ENCODE measurements around the gene SMAP2. TPM values are rescaled to one million over a fixed set of nuclear protein-coding genes. Genes with fewer than 3 reads are reported as not detected.

The SMAP2 gene
- total RNA-seq, 1 experiment from 2014 or later, result 35.1 TPM

DNA sequence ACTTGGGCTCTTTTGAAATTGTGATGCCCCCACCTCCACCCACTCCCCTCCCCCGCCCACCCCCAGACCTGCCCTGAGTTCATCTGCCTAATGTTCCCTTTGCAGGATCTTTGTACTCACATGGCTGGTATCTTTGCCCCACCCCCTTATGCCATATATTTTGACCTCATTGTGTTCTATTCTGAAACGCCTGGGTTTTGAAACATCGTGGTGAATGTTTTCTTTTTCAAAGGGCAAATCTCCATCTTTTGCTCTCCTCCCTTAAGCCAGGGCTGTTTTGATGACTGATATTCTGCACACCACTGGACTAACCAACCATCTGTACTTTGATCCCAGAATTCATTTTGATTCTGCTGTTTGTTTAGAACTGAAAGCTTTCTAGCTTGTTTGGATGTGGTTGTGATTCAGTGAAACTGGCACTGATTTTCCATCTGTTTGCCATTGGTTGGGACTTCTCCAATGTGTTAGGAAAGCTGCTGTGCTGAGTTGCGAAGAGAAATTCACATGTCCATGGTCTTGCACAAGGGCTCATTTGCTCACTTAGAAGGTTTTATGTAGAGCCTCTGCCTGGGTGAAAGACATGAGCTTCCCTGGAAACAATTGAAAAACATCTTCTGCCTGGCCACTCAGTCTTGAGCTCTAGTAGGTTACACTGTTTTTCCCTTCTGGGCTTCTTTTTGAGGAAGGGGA is 16.5 kb downstream of the SMAP2 start:
- peak; percentile 80 for DNase-seq (ENCODE audit: low read depth)

DNA sequence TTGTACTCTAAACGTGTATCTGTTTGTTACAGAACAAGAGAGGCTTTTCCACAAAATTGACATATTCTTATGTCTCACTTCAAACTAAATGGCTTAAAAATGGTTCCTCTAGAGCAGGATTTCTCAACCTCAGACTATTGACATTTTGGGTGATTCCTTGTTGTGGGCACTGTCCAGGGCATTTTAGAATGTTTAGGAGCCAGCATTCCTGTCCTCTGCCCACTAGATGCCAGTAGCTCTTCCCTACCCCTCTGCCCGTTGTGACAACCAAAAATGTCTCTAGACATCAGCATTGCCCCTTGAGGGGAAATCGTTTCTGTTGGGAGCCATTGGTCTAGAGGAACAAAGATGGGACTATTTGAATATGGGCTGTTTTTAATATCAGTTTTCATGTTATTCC is 17.3 kb downstream of the SMAP2 start:
- no peak for DNase-seq (ENCODE audit: low read depth)

DNA sequence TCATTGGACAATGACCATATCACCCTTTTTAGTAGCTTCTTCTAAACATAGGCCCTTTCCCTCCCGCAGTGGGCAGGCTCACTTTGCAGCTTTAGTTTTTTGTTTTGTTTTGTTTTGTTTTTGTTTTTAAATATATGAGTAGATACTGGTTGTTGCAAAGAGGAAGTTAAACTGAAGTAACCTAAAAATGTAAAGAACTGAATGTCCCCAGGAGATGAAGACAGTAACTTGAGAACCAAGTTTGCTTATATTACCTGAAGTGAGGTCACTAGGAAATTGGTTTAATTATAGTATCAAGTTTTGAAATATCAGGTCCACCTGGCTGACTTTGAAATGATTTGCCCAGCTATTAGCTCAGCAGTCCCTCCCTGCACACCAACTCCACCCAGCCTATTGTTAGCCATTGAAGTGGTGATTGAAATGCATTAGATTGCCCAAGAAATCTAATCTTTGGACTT is 18.2 kb downstream of the SMAP2 start:
- no peak for DNase-seq (ENCODE audit: low read depth)

DNA sequence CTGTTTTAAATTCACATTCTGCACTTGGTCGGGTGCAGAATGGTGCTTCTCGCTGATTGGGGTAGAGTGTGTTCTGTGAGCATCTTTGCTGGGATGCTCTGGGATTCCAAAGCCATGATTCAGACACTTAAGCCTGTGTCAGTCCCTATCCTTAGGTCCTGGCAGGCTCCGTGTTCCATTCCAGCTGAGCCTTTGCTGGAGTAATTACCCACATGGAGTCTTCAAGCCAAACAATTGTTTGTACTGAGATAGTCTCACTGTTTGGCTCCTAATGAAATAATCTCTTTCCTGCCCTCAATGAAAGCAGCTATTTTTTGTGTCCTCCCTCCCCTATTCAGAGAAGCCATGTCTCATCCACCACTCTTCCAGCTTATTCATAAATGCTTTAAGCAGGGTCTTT is 18.7 kb downstream of the SMAP2 start:
- peak; percentile 76 for DNase-seq (ENCODE audit: low read depth)

DNA sequence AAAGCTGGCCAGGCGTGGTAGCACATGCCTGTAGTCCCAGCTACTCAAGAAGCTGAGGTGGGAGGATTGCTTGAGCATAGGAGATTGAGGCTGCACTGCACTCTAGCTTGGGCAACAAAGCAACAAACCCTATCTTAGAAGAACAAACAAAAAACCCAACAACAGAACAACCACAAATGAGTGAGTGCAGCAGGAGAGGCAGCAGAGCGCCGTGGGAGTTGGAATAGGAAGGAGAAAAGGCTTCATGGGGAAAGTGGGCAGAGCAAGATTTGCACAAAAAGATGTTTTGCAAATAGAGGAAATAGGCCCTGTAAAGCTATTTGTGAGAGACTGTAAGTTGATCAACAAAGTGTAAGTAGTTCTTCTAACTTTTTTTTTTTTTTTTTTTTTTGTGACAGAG is 19.6 kb downstream of the SMAP2 start:
- no peak for DNase-seq (ENCODE audit: low read depth)

DNA sequence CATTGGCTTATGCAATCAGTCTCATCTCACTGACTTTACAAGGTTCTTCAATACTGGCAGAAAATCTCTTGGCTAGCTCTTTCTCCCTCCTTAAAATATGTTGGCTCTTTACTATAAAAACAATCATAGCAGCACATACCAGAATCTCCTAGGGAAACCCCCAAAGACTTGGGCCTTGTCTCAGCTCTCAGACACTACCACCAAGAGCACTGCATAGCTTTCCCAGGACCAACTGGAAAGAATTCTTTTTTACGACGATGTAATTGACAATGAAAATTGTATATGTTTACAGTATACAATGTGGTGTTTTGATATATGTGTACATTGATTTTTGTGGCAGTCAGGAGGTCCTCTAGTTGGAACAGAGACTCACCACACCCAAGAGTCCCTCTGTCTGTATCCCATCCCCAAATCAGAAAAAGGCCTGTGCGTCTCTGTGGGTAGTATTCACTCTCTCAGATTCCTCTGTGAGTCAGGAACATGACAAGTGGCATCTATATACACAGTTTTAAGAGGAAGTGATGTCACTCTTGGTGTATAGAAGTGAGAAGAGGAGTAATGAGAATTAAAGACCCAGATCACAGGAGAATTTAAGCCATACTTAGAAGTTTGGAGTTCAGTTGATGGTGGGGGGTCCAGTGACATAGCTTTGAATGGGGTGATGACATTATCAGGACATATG is 21.1 kb downstream of the SMAP2 start:
- no peak for DNase-seq (ENCODE audit: low read depth)

DNA sequence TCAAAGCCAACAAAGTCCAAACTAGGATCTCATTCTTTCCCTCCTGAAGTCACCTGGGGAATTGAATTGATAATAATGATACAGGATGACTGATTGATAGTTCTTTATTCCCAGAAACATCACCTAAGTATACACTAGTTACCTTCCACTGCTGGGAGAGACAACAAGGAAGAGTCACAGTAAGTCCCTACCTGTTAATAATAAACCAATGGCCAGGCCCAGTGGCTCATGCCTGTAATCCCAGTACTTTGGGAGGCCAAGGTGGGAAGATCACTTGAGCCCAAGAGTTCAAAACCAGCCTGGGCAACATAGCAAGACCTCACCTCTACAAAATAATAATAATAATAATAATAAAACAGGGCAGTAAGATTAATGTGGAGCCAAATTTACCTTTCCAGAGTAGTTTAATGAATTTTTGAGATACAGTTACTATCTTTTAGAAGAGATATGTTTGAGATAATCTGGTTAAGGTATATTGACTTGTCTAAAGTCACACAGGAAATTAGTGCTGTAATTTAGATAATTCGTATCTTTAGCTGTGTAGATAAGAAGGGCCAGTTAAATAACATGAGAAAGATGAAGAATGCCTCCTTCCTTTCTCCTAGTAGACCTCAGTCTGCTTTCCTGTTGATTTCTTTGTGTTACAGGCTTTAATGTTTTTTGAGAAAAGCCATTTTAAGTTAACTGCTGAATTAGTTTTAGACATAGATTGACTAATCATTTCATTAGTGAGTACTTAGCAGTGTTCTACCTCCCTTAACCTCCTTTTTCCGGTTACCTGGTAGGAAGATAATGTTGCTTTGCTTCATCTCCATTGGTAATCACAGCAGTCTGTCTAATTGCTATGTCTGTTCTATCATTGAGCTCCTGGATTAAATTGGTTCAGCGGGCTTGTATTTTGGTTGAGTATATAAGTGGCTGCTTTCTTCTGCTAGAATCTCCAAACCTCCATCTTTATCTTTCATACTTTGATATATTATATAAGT is 22.0 kb downstream of the SMAP2 start:
- no peak for DNase-seq (ENCODE audit: low read depth)

DNA sequence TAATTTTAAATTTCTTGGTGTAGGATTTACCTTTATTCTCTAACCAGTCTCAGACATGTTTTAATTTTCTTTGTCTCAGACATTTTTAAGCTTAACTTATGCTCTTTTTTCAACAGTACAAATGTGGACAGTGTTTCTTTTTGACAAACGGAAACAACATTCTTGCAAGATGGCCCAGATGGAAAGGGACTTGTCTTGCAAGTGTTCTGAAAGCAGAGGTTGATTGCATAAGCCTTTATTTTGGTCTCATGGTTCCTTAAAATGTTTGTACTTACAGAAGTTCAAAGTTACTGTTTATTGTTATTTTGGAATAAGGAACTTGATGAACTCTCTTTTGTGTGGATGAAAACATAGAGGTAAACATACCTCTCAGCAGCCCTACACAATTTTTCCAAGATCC is 22.9 kb downstream of the SMAP2 start:
- DNase-seq (ENCODE audit: low read depth), result no peak

DNA sequence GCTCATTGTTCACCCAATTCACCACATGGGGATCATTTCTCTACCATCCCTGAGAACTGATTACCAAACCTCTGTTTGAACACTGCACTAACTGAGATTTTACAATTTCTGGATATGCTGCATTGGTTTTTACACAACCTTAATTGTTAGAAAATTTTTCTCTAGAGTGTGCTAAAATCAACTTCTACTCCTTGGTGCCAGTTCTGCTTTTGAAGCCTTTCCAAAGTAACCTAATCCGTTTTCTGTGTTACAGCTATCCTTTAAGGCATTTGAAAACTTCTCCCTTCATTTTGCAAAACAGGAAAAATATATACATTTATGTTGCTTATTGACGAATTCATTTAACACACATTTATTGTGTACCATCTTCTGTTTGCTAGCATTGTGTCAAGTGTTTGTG is 23.7 kb downstream of the SMAP2 start:
- DNase-seq (ENCODE audit: low read depth), result no peak

DNA sequence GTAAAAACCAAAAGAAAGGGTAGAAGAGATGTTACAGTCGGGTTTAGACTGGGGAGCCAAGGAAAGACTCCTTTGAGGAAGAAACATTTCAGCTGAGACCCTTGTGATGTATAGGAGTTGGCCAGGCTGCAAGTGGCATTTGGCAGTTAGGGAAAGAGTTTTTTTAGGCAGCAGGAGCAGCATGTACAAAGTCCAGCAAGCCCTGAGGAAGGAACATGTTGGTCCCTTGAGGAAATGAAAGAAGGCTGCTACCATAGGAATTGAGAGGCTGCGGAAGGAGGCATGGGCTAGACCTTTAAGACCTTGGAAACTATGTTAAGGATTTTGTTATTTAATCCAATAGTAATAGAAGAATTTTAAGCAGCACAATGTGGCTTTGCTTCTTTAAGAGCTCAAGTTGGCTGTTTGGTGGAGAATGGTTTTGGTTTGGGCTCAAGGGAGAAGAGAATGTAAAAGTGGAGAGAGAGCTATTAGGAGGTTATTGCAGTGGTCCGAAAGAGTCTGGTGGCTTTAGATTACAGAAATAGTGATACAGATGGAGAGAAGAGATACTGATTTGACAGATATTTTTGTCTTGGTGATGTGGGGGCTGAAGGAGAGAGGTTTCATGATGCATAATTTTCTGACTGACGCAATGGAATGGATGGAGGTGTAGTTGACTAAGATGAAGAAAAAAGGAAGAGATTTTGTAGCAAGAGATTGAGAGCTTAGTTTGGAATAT is 26.6 kb downstream of the SMAP2 start:
- no peak for DNase-seq (ENCODE audit: low read depth)

DNA sequence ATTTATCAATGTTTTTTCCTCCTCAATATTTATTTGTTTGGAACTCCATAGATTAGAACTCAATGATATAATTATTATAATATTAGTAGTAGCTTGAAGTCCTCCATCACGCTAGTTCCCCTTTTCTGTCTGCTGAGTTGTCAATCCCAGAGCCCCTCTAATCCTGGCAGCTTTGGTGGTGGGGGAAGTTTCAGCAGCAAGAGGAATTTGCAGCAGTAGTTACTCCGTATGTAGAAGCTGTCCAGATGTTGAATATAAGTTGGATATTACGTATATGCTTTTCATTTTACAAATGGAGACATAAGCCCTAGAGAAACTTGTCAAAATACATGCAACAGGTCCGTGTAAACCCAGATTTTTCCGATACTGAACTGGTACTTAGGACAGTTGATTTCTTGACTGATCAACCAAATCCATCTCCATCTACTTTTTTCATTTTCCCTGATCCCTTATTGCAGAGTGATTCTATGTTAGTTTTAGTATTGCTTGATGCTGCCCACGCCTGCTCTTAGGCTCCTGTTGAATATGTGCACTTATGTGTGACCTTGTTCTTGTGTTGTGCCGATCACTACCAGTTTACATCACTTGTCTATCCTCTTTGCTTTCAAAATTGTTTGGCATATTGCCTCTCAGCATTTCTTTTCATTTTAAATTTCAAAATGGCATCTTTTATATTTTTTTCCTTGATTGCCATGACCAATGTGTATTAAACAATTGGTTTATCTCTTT is 28.1 kb downstream of the SMAP2 start:
- DNase-seq (ENCODE audit: low read depth), result no peak

DNA sequence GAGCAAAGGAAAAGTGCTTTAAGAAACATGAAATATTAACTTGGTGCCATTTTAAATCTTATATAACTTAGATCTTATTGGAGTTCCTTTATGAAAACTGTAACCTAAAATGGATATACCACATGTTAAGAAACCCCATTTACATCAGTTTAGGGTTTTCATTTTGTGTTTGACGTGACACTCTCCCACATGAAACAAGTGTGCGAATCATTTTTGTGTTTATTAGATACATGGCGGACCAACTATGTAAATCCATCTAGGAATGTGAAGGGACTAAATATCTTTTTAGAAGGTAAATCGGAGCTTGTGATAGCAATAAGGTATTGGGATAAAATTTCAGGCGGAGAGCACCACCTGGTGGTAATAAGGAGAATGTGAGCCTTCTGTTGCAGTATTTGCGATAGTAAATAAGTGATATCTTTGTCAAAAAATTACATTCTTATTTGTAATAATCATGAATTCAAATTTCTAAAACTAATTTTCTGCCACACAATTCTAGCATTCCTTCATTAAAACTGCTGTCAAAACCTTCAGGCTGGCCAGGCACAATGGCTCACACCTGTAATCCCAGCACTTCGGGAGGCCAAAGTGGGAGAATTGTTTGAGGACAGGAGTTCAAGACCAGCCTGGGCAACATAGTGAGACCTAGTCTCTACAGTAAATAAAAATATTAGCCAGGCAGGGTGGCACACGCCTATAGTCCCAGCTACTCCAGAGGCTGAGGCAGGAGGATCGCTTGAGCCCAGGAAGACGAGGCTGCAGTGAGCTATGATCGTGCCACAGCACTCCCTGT is 31.3 kb downstream of the SMAP2 start:
- DNase-seq (ENCODE audit: low read depth), result peak; percentile 57

DNA sequence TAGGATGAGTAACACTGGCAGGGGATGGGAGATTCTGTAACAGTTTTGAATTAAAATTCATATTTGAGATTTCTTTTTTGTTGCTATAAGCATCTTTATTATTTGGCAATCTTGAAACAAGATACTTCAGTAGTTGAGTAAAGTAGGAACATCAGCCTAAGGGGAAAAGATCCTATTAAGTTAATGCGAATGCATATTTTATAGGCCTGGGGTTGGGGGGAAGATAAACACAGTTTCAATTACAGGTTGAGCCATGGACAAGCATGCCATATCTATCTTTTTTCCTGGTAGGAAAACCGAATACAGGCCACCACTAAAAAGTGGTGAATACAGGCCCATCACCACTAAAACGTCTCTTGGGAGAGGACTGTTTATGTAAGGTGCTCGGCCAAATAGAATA is 32.3 kb downstream of the SMAP2 start:
- DNase-seq (ENCODE audit: low read depth), result no peak

DNA sequence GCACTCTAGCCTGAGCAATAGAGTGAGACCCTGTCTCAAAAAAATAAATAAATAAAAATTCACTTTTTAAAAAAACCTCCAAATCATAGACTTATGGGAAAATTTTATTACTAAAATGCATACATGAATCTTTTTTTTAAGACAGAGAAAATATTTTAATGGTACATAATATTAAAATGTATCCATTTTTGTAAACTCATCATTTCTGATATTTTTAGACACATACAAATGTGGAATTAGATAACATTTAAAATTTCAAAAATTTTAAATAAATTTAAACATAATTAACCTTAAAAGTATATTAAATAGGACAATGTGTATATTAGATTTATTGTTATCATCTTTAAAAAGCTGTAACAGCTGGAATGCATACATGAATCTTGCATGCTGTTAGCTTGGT is 33.9 kb downstream of the SMAP2 start:
- DNase-seq (ENCODE audit: low read depth), result no peak

DNA sequence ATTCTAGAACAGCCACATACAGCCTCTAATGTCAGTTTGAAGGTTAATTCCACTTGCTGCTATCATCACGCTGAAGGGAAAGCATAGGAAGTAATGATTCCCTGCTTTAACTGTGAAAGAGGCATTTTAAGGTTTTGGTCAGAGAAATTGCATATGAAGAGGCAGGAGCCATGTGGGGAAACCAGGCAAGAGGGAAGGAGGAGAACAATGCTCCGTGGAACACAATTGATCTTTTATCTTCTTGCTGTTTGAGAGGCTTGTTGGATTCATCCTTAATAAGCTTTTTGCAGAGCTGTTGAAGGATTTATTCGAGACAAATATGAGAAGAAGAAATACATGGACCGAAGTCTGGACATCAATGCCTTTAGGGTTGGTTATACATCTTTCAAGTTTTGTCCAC is 35.9 kb downstream of the SMAP2 start:
- DNase-seq (ENCODE audit: low read depth), result no peak

DNA sequence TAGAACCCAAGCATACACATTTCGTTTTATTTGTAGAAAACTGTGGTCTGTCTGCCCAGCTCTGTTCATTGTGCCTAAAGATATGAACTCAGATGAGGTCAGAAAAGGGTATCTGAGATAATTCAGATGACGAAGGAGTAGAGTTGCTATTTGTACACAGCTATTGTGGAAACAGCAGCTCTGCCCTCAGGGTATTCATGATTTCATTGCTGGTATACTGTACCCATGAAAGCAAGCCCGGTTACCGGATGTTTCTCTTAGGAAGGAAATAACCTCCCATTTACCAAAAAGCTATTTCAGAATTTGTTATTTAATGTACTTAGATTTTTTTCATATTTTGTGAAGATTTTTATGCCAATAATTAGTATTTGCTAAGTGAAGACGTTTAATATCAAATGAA is 37.8 kb downstream of the SMAP2 start:
- no peak for DNase-seq (ENCODE audit: low read depth)

DNA sequence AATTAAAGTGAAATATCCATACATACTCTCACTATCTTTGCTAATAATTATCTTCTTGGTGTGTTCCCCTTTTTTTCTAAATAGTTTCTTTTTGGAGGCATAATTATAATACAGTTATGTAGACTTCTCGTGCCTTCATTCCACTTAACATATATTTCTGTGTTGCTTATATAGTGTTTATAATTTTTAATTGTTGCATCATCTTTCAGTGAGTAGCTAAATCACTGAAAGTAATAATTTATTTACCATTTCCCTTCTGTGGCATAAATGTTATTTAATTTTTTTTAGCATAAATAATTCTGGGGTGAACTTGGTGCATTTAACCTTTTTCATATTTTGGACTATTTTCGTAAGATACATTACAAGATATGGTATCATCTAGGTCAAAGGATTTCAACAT is 38.3 kb downstream of the SMAP2 start:
- DNase-seq (ENCODE audit: low read depth), result no peak

DNA sequence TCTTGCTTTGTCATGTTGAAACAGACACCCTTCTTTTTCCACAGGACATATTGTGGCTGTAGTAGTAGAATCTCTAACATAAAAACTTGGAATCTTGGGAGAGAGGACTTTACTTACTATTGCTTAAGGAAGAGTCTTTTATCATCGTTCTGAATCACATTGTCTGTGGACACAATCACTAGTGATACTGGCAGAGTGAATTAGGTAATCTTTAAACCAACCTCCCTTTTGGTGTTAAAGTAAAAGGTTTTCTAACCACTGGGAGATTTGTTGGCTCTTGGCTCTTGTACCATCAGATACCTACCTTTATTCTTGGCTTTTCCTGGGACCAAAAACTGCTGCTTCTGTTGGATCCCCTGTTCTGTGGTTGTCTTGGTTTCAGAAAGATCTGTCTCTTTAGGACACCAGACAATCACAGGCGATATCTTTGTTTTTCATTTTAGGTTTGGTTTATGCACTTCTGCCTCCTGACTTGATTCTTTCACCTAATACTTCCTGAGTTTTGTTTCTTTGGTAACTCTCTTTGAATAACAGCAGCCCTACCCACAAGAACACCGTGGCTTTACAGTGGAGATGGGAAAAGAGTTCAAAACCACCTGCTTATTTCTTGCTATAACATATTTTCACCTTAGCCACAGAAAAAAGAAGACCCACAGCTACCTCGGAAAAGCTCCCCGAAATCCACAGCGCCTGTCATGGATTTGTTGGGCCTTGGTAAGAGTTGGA is 40.2 kb downstream of the SMAP2 start:
- DNase-seq (ENCODE audit: low read depth), result no peak

DNA sequence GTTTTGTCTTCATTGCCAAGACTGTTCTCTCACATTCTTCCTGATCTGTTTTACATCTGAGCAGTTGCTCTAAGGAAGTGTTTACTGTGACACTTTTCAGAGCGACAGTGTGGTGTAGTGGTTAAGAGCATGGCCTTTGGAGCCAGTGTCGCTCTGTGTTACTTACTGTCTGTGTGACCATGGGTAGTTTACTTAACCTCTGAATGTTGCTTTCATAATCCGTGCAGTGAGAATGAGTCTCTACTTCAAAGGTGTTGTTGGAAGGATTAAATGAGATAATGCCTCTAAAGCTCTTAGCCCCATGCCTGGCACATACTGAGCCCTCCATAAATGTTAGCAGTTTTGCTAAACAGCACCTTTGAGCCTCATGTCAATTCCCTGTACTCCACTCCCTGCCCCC is 40.8 kb downstream of the SMAP2 start:
- DNase-seq (ENCODE audit: low read depth), result no peak
